Globus pallidus (tissue), 1 donor: ENCODE data around the gene SMCR8.
A peak's percentile ranks its signal among the peaks of the same experiment; 100 is the strongest.
"Not testable (repeated sequence)": the region's sequence is repeated elsewhere in the genome, so short reads cannot be mapped to it uniquely, and the experiment has no call there.

ENCODE experiments used
- DNase-seq: peaks from one replicate; pipeline ENCODE4 v3.0.0-alpha.2; 2015; ENCODE audit warnings: low spot score

The SMCR8 gene

DNA sequence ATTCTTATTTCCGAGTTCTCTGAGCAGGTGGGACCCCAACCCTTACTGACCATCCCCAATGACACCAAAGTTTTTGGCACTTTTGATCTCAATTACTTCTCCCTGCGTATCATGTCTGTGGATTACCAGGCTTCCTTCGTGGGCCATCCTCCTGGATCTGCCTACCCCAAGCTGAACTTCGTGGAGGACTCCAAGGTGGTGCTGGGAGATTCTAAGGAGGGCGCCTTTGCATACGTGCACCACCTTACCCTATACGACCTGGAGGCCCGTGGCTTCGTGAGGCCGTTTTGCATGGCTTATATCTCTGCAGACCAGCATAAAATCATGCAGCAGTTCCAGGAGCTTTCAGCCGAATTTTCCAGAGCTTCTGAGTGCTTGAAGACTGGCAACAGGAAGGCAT, 868 bp downstream of the SMCR8 start:
- DNase-seq: no peak

DNA sequence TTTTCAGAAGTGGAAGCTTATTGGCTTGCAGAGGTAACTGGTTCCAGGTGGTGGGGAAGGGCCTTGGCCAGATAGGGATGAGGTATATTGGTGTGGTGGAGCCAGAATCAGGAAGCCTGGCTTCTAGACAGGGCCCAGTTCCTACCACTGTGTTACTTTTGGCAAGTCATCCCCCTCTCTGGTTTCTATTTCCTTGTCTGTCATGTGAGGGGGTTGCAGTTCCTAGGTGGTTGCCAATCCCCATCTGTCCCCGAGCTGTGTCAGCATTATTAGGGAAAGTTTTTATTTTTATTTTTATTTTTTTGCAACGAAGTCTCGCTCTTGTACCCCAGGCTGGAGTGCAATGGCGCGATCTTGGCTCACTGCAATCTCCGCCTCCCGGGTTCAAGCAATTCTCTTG, 3.0 kb downstream of the SMCR8 start:
- DNase-seq: no peak

DNA sequence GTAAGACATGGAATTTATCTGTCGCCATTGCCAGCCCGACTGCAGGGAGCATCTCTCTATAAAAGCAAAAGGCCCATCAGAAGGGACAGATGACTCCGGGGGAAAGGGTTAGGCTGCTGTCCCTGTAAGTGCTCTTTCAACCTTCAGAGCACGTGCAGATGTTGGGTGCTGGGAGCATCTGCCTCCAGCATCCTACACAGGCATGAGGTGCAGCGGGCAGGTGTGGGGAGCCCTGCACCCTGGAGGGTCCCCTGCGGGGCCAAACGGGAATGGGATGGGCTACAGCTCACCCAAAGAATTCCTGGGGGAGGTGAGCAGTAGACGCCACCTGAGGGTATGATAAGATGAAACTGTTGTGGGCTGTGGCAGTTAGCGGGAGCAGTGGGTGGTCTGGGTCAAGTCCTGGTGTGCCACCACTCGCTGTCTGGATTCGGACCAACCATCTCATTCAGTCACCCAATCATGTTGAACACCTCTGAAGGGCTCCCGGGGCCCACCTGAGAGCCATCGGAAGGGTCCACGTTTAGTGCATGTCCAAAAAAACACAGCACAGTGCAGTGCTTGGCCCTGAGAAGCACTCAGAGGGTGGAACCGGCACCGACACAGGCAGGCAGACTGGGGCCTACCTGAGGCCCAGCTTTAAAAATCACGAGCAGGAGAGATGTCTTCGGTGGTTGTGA, 3.8 kb downstream of the SMCR8 start:
- no peak for DNase-seq

DNA sequence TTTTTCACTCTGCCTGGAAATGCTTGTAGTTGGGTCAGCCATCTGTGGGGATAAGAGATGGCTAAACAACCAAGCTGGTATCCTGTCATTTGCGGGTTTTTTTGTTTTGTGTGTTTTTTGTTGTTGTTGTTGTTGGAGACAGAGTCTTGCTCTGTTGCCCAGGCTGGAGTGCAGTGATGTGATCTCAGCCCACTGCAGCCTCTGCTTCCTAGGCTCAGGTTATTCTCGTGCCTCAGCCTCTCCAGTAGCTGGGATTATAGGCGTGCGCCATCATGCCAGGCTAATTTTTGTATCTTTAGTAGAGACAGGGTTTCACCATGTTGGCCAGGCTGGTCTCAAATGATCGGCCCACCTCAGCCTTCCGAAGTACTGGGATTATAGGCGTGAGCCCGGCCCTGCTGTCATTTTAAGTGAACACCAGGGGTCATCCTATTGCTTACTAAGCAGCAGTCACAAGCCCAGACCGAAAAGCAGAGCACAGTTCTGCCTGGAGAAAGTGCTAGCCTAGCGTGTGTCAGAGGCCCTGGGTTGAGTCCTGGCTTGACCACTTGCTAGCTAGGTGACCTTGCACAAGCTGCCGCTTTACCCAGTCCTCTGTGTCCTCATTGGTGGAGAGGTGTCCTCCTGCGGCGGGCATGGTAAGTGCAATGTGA, 4.6 kb downstream of the SMCR8 start:
- peak; percentile 21 for DNase-seq

DNA sequence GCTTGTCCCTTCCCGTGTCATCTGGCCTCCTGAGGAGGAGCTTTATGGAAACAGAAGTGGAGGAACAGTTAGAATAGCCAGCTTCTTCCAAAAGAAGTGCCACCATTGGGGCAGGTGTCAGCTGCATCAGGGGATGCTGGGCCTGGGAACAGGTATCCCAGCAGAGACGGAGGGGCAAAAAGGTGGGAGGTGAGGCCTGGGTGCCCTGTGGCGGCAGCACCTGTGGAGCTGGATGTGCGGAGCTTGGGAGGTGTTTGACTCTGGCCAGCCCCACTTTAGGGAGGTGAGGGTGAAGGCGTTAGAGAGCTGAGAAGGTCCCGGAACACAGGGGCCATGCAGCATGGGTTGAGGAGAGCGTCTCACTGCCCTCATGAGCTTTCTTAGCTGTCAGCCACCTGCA, 5.2 kb downstream of the SMCR8 start:
- no peak for DNase-seq

DNA sequence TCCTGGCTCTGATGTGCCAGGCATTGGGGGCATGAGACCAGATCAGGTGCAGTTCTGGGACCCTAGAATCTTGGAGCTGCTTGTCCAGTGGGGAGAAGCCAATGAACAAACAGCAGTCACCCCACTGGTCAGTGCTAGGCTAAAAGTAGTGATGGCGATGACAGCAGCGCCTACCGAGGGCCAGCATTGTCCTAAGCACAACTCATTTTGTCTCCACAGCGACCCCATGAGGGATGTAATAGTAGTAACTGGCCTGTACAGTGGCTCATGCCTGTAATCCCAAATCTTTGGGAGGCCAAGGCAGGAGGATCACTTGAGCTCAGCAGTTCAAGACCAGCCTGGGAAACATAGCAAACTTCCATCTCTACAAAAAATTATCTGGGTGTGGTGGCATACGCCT, 6.2 kb downstream of the SMCR8 start:
- no peak for DNase-seq

DNA sequence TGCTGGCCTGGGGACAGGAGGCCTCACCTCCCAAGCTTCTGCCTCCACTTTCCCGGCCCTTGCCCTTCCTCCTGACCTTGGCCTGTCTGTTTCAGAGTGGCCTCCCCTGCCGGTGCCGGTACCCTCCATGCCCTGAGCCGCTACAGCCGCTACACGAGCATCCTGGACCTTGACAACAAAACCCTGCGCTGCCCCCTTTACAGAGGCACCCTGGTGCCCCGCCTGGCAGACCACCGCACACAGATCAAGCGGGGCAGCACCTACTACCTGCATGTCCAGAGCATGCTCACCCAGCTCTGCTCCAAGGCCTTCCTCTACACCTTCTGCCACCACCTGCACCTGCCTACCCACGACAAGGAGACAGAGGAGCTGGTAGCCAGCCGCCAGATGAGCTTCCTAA, 7.4 kb downstream of the SMCR8 start:
- DNase-seq: no peak

DNA sequence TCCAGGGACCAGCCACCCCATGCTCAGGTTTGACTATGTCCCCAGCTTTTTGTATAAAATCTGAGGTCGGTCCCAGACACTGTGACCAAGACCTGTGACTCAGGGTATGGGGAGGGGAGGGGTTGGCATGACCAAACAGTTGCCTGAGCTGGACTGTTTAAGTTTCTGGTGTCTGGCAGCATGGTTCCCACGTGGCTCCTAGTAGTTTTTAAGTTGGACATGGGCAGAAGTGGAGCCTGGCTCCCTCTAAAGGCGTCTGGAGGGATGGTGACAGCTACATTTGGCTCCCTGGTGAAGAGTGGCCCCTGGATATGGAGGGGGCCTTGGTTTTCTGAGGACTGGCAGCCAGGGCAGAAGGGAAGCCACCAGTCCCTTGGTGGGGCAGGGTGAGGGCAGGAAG, 7.9 kb downstream of the SMCR8 start:
- no peak for DNase-seq

DNA sequence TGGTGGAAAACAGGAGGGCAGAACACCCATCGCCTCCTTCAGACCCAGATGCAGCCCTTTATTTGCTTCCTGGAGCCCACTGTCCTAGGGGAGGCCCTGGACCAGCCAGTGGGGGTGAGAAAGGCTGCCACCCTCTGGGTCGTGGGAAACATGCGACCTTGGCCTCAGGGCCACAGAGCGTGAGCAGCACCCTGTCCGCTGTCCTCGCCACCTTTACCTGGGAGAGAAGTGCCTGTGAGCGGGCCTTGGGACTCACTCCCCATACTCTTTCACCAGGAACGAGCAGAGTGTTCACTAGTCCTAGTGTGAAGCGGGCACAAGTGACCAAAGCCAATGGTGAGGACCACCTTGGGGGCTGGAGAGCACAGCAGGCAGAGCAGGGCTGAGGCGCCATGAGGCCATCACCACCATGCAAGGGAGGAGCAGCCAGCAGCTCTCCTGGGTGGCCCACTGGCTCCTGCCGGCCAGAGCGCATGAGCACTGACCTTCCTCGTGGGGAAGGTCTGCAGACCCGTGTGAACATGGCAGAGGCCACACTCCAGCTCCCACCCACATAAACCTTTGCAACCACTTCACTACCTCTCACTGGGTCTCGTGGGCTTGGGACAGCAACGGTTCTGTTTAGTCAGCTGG, 8.5 kb downstream of the SMCR8 start:
- DNase-seq: no peak

DNA sequence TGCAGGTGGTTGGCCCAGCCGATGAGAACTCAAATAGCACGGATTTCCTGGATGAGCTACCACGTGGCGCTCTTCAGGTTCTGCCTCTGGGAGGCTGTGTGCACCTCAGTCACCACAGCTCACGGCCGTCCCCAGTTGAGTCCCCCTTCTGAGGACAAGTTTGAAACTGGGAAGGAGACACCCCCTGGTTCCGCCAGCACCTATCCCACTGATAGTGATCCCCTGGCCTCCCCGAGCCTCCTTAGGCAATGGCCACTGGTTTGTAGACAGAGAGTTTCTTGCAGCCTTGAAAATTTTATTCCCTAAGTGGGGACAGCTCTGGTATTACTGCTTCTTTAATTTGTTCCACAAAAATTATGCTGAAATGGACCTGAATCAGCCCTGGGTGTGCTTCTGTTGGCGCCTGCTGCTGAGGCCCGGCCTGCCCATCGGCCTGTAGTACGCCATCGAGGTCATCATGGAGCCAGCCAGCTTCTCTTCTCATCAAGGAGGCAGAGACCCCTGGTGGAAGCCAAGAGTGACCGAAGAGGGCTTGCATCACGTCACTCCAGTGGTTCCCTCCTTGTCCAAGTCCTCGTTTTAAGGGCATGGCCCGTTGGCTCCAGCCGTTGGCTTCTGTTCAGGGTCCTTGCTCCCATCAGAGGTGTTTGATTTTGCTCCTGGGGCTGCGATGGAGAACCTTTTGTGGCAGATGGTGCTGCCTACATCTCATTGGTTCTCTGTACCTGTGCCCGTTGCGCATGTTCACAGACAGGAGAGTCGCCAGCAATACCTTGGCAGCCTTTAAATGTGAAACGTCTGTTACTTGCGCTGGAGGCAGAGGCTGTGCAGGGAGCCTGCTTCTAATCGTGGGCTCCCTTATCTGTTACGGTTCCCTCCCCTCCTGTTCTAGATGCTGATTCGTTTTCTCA, 9.3 kb downstream of the SMCR8 start:
- no peak for DNase-seq

DNA sequence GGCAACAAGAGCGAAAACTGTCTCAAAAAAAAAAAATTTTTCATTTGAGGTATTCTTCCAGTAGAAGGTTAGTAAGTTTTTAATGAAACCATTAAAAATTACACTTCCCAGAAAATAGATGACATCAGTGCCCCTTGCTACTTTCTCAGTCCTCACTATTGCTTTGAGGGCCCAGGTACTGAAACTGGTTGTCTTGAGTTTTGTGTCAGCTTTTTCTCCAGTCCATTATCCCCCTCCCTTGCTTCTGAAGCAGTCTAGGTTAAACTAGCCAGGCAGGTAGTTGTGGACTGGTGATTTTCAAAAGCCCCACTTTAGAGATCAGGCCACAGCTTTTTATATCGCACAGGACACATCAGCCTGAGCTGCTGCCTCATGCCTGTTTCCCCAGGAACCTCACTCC, 10.9 kb downstream of the SMCR8 start:
- DNase-seq: no peak

DNA sequence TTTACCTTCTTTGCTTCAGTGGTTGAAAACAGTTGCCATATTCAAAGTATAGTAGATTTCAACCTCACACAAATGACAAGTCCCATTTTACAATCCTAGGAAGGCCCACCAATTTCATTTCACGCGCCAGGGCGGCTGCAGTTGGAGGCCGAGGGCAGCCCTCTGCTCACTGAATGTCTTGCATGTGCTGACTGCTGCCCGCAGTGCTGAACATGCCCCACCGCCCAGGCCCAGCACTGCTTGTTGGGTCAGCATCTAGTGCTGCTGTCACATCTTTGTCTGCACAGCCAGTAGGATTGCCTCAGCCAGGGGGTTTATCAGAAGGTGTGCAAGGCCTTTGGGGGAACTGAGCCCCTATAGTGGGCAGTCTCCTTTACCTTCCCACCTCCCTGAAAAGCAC, 11.5 kb downstream of the SMCR8 start:
- no peak for DNase-seq

DNA sequence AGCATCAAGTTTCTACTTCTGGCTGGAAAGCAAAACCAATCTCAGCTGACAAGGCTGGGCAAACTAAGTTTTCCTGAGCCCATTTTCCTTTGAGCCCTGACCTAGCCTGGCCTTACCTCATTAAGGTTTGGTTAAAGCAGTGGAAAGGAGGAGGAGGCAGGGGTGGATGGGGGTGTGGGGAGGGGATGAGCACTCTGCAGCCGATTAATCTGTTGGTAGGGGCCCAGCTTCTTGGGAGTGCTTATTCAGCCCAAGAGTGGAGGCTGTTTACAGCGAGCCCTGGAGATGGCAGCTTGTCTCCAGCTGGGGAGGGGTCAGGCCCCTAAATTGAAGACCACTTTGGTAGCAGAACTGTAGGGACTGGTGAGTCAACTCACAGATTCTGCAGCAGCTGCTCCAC, 12.0 kb downstream of the SMCR8 start:
- no peak for DNase-seq

DNA sequence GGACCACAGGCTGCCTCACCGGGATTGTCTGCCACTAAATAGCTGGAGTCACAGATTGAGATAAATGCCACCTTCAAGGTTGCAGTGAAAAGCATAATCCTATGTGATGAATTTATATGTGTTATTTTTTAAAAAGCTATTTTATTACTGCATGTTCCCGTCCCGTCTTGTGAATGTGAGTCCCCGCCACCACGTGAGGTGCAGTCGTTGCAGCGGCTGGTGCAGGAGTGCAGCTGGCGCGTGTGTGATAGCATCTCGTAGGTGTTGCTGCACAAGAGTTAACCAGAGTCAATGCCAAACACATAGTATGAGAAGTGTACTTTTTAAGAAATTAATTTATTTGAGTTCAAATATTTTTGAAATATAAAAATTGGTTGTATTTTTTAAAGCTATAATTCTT, 12.5 kb downstream of the SMCR8 start:
- DNase-seq: no peak

DNA sequence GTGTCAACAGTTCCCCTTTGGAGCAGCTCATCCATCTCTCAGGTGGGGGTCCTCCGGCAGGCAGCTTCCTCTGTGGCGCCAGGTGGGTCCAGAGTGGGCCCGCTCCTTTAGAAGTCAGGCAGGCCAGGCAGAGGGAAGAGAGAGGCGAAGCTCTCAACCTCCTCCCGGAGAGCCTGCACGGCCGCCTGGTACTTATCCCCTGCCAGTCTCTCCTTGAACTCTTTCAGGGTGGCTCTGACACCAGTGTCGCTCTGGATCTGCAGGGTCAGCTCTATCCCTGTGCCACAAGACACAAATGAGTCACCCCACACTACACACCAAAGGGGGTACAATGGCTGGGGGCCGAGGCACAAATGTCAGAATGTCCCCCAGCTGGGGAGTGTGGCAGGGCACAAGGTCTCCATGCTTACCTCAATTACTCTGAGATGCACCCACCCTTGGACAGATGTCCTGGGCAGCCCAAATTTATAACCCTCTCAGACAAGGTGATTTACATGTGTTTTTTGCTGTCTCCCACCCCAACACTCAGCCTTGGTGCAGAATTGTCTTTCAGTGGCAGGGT, 13.6 kb downstream of the SMCR8 start:
- no peak for DNase-seq

DNA sequence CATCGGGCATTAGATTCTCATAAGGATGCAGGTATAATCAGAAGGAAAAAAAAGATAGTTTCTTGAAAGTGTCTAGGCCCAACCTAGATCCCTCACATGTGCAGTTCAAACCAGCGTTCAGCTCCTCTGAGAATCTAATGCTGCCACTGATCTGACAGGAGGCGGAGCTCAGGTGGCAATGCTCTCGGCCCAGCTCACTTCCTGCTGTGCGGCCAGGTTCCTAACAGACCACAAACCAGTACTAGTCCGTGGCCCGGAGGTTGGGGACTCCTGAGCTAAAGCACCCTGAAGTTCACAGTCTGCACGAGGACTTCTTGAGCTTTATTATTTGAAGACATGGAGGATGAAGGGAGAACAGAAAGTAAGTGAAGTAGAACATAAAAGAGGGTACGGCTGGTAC, 16.8 kb downstream of the SMCR8 start:
- DNase-seq: no peak

DNA sequence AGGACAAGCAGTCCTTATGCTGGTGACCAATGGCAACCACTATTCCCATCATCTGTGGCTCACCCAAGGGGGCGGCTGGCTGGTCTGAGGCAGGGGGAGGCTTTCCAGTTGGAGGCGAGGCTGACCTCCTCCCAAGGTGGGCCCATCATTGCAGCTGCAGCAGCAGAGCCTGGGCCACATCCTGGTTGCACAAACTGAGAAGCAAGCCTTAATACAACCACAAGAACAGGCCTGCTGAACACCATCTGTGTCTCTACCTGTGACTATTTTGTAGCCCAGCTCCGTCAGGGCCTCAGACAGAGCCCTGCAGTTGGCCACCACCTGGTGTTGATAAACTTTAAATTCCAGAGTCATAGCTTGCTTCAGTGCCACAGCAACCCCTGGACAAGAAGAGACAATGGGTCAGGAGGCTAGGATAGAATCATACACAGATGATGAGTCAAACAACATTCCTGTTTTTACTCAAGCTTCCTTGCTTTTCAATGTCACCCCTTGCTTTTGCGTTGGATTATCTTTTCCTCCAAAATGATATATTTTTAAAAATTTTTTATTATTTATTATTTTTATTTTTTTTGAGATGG, 17.9 kb downstream of the SMCR8 start:
- no peak for DNase-seq

DNA sequence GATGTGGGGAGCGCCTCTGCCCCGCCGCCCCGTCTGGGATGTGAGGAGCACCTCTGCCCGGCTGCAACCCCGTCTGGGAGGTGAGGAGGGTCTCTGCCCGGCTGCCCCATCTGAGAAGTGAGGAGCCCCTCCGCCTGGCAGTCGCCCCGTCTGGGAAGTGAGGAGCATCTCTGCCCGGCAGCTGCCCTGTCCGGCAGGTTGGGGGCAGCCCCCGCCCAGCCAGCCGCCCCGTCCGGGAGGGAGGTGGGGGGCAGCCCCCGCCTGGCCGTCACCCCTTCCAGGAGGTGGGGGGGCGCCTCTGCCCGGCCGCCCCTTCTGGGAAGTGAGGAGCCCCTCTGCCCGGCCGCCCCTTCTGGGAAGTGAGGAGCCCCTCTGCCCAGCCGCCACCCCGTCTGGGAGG, 23.1 kb downstream of the SMCR8 start:
- DNase-seq: not testable (repeated sequence)

DNA sequence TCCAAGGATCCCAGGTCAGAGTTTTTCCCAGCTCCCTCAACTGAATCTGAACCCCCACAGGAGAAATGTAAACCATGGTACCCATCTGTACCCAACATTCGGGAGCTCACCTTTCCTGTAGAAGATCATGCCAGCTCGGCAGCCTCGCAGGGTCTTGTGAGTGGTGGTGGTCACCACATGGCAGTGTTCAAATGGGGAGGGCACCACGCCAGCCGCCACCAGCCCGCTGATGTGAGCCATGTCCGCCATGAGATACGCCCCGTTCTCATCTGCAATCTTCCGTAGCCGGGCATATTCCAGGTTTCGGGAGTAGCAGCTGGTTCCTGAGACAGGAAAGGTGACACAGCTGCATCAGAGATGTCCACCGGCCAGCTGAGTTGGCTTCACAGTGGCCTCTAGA, 24.8 kb downstream of the SMCR8 start:
- no peak for DNase-seq

DNA sequence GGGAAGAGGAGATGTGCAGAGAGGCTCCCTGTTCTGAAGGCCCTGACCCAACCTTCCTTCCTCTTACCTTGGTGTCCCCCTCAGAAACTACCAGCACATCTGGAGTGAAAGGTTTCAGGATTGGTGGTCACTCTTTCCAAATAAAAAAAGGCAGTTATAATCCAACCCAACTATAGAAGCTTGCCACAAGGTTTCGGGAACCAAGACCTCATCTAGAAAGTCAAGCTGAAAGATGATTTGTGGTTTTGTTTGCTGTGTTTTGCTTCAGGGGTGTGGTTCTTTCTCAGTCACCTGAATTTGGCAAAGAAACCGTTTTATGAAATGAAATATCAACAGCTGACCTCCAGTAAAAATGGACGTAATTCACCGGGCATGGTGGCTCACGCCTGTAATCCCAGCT, 28.9 kb downstream of the SMCR8 start:
- DNase-seq: no peak

DNA sequence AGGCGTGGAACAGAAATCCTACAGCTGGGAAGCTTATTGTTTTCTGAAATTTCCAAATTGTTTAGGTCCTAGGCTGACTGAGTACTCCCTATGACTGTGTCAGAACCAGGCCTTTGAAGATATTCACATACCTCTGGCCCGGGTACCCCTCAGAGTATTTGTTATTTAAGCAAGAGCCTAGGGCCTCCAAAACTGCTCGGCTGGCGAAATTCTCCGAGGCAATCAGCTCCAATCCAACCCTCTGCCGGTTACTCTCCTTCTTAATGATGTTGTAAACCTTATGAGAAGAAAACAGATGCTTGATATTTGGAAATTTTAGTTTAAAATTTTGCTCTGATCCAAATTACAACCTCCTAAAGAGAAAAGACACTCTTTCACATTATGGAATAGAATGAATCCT, 38.4 kb downstream of the SMCR8 start:
- no peak for DNase-seq

DNA sequence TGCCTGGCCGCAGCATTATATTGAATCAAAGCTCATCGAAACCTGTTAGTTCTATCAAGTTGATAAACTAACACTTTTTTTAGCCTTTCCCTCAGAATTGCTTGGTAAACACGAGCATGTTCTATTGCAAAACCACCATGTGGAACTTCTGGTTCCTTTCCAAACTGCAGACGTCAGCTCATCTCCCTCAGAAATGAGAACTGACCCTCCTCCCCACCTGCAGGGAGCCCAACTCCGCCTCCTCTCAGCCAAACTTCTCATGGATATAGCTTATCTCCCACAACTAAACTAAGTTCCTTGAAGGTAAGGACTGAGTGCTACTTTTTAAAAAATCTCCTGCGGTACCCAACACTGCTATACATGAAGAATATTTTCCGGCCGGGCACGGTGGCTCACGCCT, 41.5 kb downstream of the SMCR8 start:
- peak; percentile 54 for DNase-seq
